IMR-90 (cell line): ENCODE results near the gene TRIM74.
"Not testable (repeated sequence)": the region's sequence is repeated elsewhere in the genome, so short reads cannot be mapped to it uniquely, and the experiment has no call there.

Source experiments
- CEBPB ChIP-seq: IDR thresholded peaks from 2 replicates; pipeline ENCODE4 v1.6.1; 2012; ENCODE audit warnings: low read depth, low read length, improper control_type of control experiment
- CTCF ChIP-seq: conservative IDR thresholded peaks from 2 replicates; pipeline ENCODE4 v1.5.1; 2012; ENCODE audit warnings: mild to moderate bottlenecking, low read depth, low read length, improper control_type of control experiment
- MAFK ChIP-seq: IDR thresholded peaks from 2 replicates; pipeline ENCODE4 v1.6.1; 2012; ENCODE audit warnings: low read depth, low read length, improper control_type of control experiment
- MAZ ChIP-seq: IDR thresholded peaks from 2 replicates; pipeline ENCODE4 v1.6.1; 2012; ENCODE audit warnings: low read depth, mild to moderate bottlenecking, low read length, improper control_type of control experiment, moderate library complexity, borderline replicate concordance
- MXI1 ChIP-seq: IDR thresholded peaks from 2 replicates; pipeline ENCODE4 v1.6.1; 2012; ENCODE audit warnings: low read depth, mild to moderate bottlenecking, low read length, moderate library complexity, borderline replicate concordance
- POLR2A ChIP-seq: IDR thresholded peaks from 2 replicates; pipeline ENCODE4 v1.6.1; 2012; ENCODE audit warnings: mild to moderate bottlenecking, low read depth, low read length
- RAD21 ChIP-seq: IDR thresholded peaks from 2 replicates; pipeline ENCODE4 v1.6.1; 2012; ENCODE audit warnings: low read length, improper control_type of control experiment
- RCOR1 ChIP-seq: IDR thresholded peaks from 2 replicates; pipeline ENCODE4 v1.6.1; 2012; ENCODE audit warnings: mild to moderate bottlenecking, low read length, improper control_type of control experiment; ENCODE audit not compliant: insufficient replicate concordance
- SMC3 ChIP-seq: fragments of 150-350 bp; IDR thresholded peaks from 2 replicates; pipeline ENCODE4 v1.6.1; 2016; ENCODE audit warnings: low read depth, mild to moderate bottlenecking, antibody characterized with exemption, low read length, moderate library complexity

- not testable (repeated sequence) for TF ChIP-seq CTCF, SMC3, POLR2A, MXI1, CEBPB, MAZ, RAD21, RCOR1, MAFK
Measured at GRCh38 chr7:72997447-72997846, 28.2 kb upstream of the TRIM74 start.
